HUES64 (cell line): ENCODE results near the gene WWP2.
"Not testable (repeated sequence)": the region's sequence is repeated elsewhere in the genome, so short reads cannot be mapped to it uniquely, and the experiment has no call there.

Experiments
- H3K27ac ChIP-seq: 2 replicates; pipeline ENCODE4 v1.7.0; 2013; ENCODE audit warnings: low read depth, low read length, inconsistent platforms
- H3K27me3 ChIP-seq: 2 replicates; pipeline ENCODE4 v1.6.1; 2013; ENCODE audit warnings: mild to moderate bottlenecking, low read length; ENCODE audit not compliant: insufficient read depth
- H3K36me3 ChIP-seq: 2 replicates; pipeline ENCODE4 v1.6.1; 2013; ENCODE audit warnings: mild to moderate bottlenecking, low read length; ENCODE audit not compliant: insufficient read depth
- H3K4me1 ChIP-seq: 2 replicates; pipeline ENCODE4 v1.6.1; 2013; ENCODE audit warnings: mild to moderate bottlenecking, low read length, moderate library complexity; ENCODE audit not compliant: insufficient read depth
- H3K4me3 ChIP-seq: 2 replicates; pipeline ENCODE4 v1.5.1; 2013; ENCODE audit warnings: mild to moderate bottlenecking, low read length, moderate library complexity
- H3K9ac ChIP-seq: 2 replicates; pipeline ENCODE4 v1.6.1; 2013; ENCODE audit warnings: mild to moderate bottlenecking, low read depth, low read length
- H3K9me3 ChIP-seq: 2 replicates; pipeline ENCODE4 v1.6.1; 2013; ENCODE audit warnings: low read depth, low read length; ENCODE audit not compliant: insufficient read depth
- WGBS: fragments of 150-250, 120-280 bp; methylation state at CpG from one replicate; pipeline ENCODE4 v1.1.7; 2013; ENCODE audit warnings: missing lambda C conversion rate; 5-methylcytosine and 5-hydroxymethylcytosine counted together

The WWP2 gene

DNA sequence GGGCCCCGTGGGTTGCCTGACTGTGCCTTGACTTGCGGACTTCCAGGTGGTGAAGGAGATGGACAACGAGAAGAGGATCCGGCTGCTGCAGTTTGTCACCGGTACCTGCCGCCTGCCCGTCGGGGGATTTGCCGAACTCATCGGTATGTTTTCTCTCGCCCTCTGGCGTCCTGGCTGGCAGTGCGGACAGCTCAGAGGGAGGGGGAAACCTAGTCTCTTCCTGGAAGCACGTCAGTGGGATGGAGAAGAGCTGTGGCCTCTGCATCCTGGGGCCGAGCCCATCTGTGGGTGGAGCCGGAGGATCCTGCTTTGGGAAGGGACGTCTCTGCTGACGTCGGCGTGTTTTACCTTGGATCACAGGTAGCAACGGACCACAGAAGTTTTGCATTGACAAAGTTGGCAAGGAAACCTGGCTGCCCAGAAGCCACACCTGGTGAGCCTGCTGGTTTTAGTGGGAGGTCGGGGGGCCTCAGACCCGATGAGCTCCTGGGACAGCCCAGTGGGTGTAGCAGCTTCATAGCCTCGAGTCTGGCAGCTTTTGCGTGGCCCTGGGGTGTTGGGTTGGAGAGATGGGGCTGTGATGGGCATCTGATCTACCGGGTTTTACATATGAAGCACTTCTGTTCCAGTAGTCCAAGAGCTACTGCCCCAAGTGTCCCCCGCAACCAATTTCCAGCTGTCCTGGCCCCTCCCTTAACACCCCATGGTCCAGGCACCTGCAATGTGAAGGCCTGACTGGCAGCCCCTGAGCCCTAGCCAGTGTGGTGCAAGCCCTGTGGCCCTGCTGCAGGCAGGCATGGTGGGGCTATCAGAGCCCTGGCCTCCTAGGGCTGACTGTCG, 177.1 kb downstream of the WWP2 start:
- H3K36me3 ChIP-seq, result peaks cover 43% of the 10 kb centered on the region
- no peaks in the 10 kb centered on the region for H3K27me3 ChIP-seq
- 93% methylated on average over 28 of the region's 28 CpGs for WGBS
- no peak overlapping the region for H3K9ac ChIP-seq
- H3K4me3 ChIP-seq, result no peak overlapping the region
- no peak overlapping the region for H3K27ac ChIP-seq
- H3K4me1 ChIP-seq, result no peaks in the 10 kb centered on the region
- H3K9me3 ChIP-seq, result no peaks in the 10 kb centered on the region

DNA sequence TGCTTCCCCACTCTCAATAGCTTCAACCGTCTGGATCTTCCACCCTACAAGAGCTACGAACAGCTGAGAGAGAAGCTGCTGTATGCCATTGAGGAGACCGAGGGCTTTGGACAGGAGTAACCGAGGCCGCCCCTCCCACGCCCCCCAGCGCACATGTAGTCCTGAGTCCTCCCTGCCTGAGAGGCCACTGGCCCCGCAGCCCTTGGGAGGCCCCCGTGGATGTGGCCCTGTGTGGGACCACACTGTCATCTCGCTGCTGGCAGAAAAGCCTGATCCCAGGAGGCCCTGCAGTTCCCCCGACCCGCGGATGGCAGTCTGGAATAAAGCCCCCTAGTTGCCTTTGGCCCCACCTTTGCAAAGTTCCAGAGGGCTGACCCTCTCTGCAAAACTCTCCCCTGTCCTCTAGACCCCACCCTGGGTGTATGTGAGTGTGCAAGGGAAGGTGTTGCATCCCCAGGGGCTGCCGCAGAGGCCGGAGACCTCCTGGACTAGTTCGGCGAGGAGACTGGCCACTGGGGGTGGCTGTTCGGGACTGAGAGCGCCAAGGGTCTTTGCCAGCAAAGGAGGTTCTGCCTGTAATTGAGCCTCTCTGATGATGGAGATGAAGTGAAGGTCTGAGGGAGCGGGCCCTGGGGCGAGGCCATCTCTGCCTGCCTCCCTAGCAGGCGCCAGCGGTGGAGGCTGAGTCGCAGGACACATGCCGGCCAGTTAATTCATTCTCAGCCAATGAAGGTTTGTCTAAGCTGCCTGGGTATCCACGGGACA, 177.9 kb downstream of the WWP2 start:
- peaks cover 35% of the 10 kb centered on the region for H3K36me3 ChIP-seq
- no peaks in the 10 kb centered on the region for H3K9me3 ChIP-seq
- H3K9ac ChIP-seq, result no peak overlapping the region
- WGBS, result 96% methylated on average over 26 of the region's 26 CpGs
- H3K27me3 ChIP-seq, result no peaks in the 10 kb centered on the region
- no peaks in the 10 kb centered on the region for H3K4me1 ChIP-seq
- no peak overlapping the region for H3K4me3 ChIP-seq
- H3K27ac ChIP-seq, result no peak overlapping the region

DNA sequence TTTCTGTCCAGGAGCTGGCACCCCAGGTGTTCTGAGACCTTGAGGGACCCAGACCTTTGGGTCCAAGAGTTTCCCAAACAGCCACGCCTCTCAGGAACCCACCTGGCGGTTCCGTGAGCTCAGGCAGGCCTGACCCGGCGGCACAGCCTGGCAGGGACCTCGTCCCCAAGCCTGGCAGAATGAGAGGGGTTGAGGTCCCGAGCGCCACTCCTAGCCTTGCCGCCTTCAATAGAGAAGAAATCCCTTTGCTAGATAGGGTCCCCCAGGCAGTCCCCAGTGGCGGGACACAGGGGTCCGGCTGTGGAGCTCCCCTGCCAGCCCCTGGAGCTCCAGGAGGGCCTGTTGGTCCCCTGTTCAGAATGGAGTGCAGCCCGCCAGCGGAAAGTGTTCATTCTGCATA, 178.5 kb downstream of the WWP2 start:
- no peaks in the 10 kb centered on the region for H3K4me1 ChIP-seq
- no peak overlapping the region for H3K4me3 ChIP-seq
- H3K9ac ChIP-seq, result no peak overlapping the region
- H3K36me3 ChIP-seq, result peaks cover 34% of the 10 kb centered on the region
- no peak overlapping the region for H3K27ac ChIP-seq
- no peaks in the 10 kb centered on the region for H3K27me3 ChIP-seq
- 95% methylated on average over 13 of the region's 13 CpGs for WGBS
- H3K9me3 ChIP-seq, result no peaks in the 10 kb centered on the region

DNA sequence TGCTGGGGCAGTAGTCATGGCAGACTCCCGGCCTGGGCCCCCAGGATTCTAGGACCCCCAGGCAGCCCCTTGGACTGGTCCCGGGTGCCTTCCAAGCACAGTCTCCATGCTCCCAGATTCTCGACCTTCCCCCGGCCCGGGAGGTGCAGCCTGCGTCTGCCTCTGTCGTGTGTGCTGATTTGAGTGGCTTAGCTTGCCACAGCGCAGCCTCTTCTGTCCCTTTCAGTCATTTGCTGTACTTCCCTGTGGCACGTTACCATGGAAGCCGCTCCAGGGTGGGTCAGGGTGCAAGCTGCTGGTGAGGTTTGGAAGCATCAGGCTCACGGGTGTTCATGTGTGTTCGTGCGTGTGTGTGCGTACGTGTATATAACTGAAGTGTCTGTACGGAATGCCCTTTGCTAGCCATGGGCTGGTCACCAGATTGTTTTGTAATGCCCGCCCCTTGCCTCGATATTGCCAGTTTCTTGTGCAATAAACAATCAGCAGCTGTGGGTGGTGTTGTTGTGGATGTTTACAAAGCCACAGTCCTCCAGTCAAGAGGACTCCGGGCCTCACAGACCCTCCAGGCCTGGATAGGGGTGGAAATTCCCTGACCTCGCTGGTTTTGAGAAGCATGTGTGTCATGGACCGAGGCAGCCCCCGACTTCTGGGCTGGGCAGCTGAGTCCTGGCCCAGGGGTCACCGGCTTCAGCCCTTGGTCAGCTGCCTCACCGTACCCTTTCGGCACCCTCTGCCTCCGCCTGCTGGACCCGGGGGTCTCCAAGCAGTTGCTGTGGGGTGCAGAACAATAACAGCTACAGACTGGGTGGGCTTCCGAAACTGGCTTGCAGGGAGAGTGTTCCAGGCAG, 179.3 kb downstream of the WWP2 start:
- no peak overlapping the region for H3K27ac ChIP-seq
- 94% methylated on average over 28 of the region's 28 CpGs for WGBS

DNA sequence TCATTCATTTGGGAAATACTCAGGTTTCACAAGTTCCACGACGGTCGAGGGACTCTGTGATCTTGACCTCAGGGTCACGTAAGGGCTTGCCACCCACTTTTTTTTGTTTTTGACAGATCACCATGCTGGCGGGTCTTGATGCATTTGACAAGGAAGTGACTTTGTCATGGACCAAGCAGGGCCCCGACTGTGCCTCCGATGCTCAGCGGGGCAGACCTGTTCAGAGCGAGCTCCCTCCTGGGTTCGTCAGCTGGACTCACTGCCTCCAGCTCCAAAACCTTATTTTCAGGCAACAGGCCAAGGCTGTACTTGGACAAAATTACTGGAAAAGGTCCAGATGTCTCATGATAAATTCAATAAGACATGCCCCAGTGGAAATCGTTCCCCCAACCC, 180.0 kb downstream of the WWP2 start:
- no peaks in the 10 kb centered on the region for H3K4me1 ChIP-seq
- H3K27ac ChIP-seq, result no peak overlapping the region
- peaks cover 22% of the 10 kb centered on the region for H3K36me3 ChIP-seq
- H3K9ac ChIP-seq, result no peak overlapping the region
- H3K27me3 ChIP-seq, result no peaks in the 10 kb centered on the region
- H3K9me3 ChIP-seq, result no peaks in the 10 kb centered on the region
- no peak overlapping the region for H3K4me3 ChIP-seq
- WGBS, result 93% methylated on average over 11 of the region's 11 CpGs

More for the DNA sequence above, 179.3 kb downstream of the WWP2 start:
- Histone ChIP-seq H3K27me3 (no peaks in the 10 kb centered on the region), H3K4me1 (no peaks in the 10 kb centered on the region), H3K36me3 (peaks cover 27% of the 10 kb centered on the region), H3K9ac (no peak overlapping the region), H3K4me3 (no peak overlapping the region), H3K9me3 (no peaks in the 10 kb centered on the region)

DNA sequence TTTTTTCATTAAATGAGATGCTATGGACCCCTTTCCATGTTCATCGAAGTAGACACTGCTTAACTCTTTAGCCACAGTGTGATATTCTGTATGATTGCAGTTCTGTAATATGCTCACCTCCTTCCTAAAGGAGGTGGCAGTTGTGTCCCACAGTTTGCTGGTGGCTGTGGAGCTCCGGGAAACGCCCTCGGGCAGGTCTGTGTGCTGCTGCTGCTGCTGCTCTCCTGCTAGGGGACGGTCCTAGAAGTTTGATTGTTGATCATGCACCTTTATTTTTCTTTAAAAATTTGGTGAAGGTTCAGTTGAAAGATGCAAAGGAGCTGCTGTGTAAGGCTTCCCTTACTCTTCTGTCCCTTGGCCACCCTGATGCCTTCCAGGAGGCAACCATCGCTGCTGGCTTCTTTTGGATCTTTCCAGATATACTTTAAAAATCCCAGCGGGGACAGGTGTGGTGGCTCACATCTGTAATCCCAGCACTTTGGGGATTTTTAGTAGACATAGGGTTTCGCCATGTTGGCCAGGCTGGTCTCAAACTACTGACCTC, 180.6 kb downstream of the WWP2 start:
- H3K4me1 ChIP-seq, result no peaks in the 10 kb centered on the region
- H3K27me3 ChIP-seq, result no peaks in the 10 kb centered on the region
- no peaks in the 10 kb centered on the region for H3K9me3 ChIP-seq
- 88% methylated on average over 8 of the region's 8 CpGs for WGBS
- H3K36me3 ChIP-seq, result peaks cover 16% of the 10 kb centered on the region
- no peak overlapping the region for H3K4me3 ChIP-seq
- no peak overlapping the region for H3K27ac ChIP-seq
- H3K9ac ChIP-seq, result no peak overlapping the region

DNA sequence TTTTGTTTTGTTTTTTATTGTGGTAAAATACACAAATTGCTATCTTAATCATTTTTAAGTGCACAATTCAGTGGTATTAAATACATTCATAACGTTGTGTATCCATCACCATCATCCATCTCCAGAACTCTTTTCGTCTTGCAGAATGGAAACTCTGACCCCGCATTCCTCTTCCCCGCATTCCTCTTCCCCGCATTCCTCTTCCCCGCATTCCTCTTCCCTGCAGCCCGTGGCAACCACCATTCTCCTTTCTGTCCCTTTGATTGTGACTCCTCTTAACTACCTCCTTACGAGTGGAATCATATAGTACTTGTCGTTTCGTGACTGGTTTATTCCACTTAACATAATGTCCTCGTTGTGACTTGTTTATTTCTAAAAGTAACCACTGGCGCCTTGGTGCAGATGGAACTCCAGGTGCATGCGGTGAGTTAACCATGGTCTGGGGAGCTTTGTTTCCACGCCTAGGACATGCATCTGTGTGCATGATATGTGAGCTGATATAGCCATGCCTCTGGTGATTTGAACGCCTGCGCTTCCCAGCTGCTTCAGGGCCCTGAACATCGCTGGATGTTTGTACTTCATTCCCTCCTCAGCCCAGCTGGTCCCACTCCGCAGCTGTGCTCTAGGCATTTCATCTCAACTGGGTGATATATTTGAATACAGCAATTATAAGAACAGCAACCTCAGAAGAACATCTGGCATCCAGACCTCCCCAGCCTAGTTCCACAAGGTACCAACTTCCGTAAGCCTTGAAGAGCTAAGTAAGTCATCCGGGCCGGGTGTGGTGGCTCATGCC, 181.3 kb downstream of the WWP2 start:
- H3K36me3 ChIP-seq, result peaks cover 12% of the 10 kb centered on the region; the same call in 1 of the 2 replicates
- WGBS, result 92% methylated on average over 14 of the region's 21 CpGs
- H3K9ac ChIP-seq, H3K9me3 ChIP-seq, H3K4me1 ChIP-seq, H3K27ac ChIP-seq, H3K4me3 ChIP-seq, H3K27me3 ChIP-seq: not testable (repeated sequence)

DNA sequence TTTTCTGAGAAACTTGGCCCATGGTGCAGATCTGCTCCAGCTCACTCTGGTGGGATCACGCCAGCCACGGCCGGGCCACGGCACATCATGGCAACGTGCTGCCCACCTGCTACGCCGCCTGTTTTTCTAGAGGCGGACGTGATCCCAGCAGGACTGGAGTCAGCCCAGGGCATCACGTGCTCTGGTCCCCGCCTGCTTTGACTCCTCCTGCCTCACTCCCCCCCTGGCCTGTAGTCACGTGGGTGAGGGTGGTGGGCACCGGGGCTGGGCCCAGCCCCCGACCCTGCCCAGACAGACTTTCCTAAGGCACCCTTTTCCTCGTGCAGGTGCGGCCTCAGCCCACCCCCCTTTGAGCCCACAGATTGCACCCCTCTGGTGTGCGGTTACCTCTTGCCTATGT, 188.3 kb downstream of the WWP2 start:
- not testable (repeated sequence) for H3K27ac ChIP-seq, H3K4me3 ChIP-seq, H3K4me1 ChIP-seq, H3K9ac ChIP-seq, H3K27me3 ChIP-seq, H3K9me3 ChIP-seq, H3K36me3 ChIP-seq
- no CpG with 5 or more reads among the region's 17 CpGs for WGBS

DNA sequence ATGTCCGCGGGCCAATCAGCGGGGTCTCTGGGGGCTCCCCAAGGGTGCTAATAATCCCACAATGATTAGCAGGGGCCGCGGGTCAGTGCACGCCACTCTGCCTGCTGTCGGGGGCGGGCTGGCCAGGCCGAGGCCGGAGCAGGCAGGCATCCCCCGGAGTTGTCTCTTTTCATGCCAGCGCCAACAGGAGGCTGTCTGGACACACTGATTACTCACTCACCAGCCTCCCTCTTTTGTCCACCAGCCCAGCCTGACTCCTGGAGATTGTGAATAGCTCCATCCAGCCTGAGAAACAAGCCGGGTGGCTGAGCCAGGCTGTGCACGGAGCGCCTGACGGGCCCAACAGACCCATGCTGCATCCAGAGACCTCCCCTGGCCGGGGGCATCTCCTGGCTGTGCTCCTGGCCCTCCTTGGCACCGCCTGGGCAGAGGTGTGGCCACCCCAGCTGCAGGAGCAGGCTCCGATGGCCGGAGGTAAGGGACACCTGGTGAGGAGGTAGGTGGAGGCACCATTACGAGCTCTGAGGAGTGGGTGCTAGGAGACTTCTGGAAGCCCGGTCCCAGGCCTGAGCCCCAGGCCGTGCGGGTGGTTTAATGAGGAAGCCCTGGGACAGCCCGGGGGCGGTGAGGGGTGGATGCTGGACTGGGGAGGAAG, 189.0 kb downstream of the WWP2 start, which contains the start of gene CLEC18A:
Gene CLEC18A, plus strand, starts transcription at position 318 of the 655 bp plus-strand sequence. Its CDS starts 33 bp downstream, at position 351.
- WGBS, result 84% methylated on average over 3 of the region's 26 CpGs
- H3K36me3 ChIP-seq, H3K4me1 ChIP-seq, H3K9me3 ChIP-seq, H3K4me3 ChIP-seq, H3K27ac ChIP-seq, H3K9ac ChIP-seq, H3K27me3 ChIP-seq: not testable (repeated sequence)

DNA sequence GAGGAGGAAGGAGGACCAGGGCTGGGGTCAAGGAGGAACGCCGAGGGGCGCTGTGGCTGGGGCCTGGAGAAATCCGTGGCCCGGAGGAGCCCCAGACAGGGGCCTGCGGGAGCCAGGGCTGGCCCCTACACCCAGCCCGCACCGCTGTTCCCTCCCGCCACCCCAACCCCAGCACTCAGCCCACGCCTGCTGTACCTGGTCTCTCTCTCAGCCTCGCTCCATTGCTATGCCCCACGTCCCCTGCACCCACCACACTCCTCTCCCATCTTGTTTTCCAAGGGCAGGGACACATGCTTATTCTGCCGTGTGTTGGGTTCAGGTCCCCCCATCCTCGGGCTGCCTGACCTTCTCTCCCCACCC, 189.5 kb downstream of the WWP2 start:
- H3K27ac ChIP-seq, H3K4me3 ChIP-seq, H3K9ac ChIP-seq, H3K4me1 ChIP-seq, H3K27me3 ChIP-seq, H3K36me3 ChIP-seq, H3K9me3 ChIP-seq: not testable (repeated sequence)
- no CpG with 5 or more reads among the region's 14 CpGs for WGBS
